K562 (cell line): ENCODE data around the gene CBFA2T2. TPM values are rescaled to one million over a fixed set of nuclear protein-coding genes. Genes with fewer than 3 reads are reported as not detected.

Experiments
- DMBX1 ChIP-seq: fragments of 250-450 bp; sonication (Bioruptor Pico); IDR thresholded peaks from 2 replicates; pipeline ENCODE4 v1.8.0; 2022; ENCODE audit warnings: inconsistent platforms, mild to moderate bottlenecking, moderate library complexity, borderline replicate concordance
- HEY1 ChIP-seq: fragments of 250-450 bp; sonication (Bioruptor Pico); IDR thresholded peaks from 2 replicates; pipeline ENCODE4 v1.5.0; 2020; ENCODE audit warnings: mild to moderate bottlenecking, moderate library complexity, borderline replicate concordance
- KDM1A ChIP-seq, 2 experiments: fragments of 450-650 bp; IDR thresholded peaks; 2 replicates each; pipeline ENCODE4 v1.6.1; 2016; ENCODE audit warnings: mild to moderate bottlenecking in 2 of 2
- L3MBTL2 ChIP-seq: fragments of 450-650 bp; IDR thresholded peaks from 2 replicates; pipeline ENCODE4 v1.6.1; 2016; ENCODE audit warnings: mild to moderate bottlenecking, moderate library complexity
- LEF1 ChIP-seq: fragments of 450-650 bp; IDR thresholded peaks from 2 replicates; pipeline ENCODE4 v1.6.1; 2016; ENCODE audit warnings: mild to moderate bottlenecking
- MAFG ChIP-seq: fragments of 450-650 bp; conservative IDR thresholded peaks from 2 replicates; pipeline ENCODE4 v1.6.1; 2016; ENCODE audit warnings: missing genetic modification characterization, missing compliant biosample characterization
- MED1 ChIP-seq: sonication (generic); formaldehyde crosslinking; IDR thresholded peaks from 2 replicates; pipeline ENCODE4 v1.8.1; 2023; ENCODE audit warnings: missing genetic modification reagents, borderline replicate concordance
- MEF2A ChIP-seq: IDR thresholded peaks from 2 replicates; pipeline ENCODE4 v1.6.1; 2011; ENCODE audit warnings: low read depth, mild to moderate bottlenecking, low read length, moderate library complexity; ENCODE audit not compliant: control insufficient read depth
- MXI1 ChIP-seq: IDR thresholded peaks from 2 replicates; pipeline ENCODE4 v1.6.1; 2011; ENCODE audit warnings: low read depth, mild to moderate bottlenecking, improper control_type of control experiment, low read length
- POLR2A ChIP-seq: fragments of 450-650 bp; conservative IDR thresholded peaks from 2 replicates; pipeline ENCODE4 v1.6.1; 2016
- PYGO2 ChIP-seq: fragments of 450-650 bp; IDR thresholded peaks from 2 replicates; pipeline ENCODE4 v1.6.1; 2016; ENCODE audit warnings: mild to moderate bottlenecking, missing genetic modification characterization, moderate library complexity, missing compliant biosample characterization
- SMAD1 ChIP-seq: fragments of 150-350 bp; IDR thresholded peaks from 2 replicates; pipeline ENCODE4 v1.6.1; 2014; ENCODE audit warnings: low read length, low read depth; ENCODE audit not compliant: partially characterized antibody
- SP2 ChIP-seq: IDR thresholded peaks from 2 replicates; pipeline ENCODE4 v1.6.1; 2011; ENCODE audit warnings: mild to moderate bottlenecking, low read depth, low read length, moderate library complexity; ENCODE audit not compliant: poor library complexity, severe bottlenecking; ENCODE audit errors: extremely low read depth
- SPI1 ChIP-seq: IDR thresholded peaks from 2 replicates; pipeline ENCODE4 v1.6.1; 2011; ENCODE audit warnings: low read depth, low read length, control low read depth, borderline replicate concordance
- SRSF7 ChIP-seq: fragments of 200-400 bp; formaldehyde crosslinking; optimal IDR thresholded peaks from 2 replicates; pipeline ENCODE3; 2017; ENCODE audit warnings: mild to moderate bottlenecking, low read depth, low read length
- THRB ChIP-seq: fragments of 450-650 bp; formaldehyde crosslinking; conservative IDR thresholded peaks from 2 replicates; pipeline ENCODE4 v1.4.0; 2022; ENCODE audit warnings: mild to moderate bottlenecking, missing genetic modification characterization
- ZC3H8 ChIP-seq: fragments of 450-650 bp; IDR thresholded peaks from 2 replicates; pipeline ENCODE4 v1.6.1; 2017
- ZNF174 ChIP-seq: fragments of 250-450 bp; sonication (Bioruptor Pico); IDR thresholded peaks from 2 replicates; pipeline ENCODE4 v1.4.0; 2020; ENCODE audit warnings: mild to moderate bottlenecking
- ZNF175 ChIP-seq: fragments of 200-800 bp; sonication (Bioruptor generic); IDR thresholded peaks from 2 replicates; pipeline ENCODE4 v1.6.1; 2016; ENCODE audit warnings: low read depth, mild to moderate bottlenecking, missing genetic modification characterization, missing compliant biosample characterization
- polyA plus RNA-seq, 8 experiments: library from polyadenylated mRNA; depleted of rRNA in 4 of 8; stranded (reverse) in 5 of 8; unstranded in 3 of 8; fragments of >200 nt; fragmentation: Nextera tagmentation in 2 of 8; fragmentation: Illumina TruSeq in 1 of 8; extraction: Ambion mirVana in 2 of 8; extraction: Trizol in 1 of 8; gene quantifications; 2 replicates each; pipeline versions ENCODE4 v1.2.1 to v1.2.3, GENCODE V29; 2011 to 2014; ENCODE audit warnings: inconsistent platforms in 1 of 8, missing spikeins in 1 of 8
- total RNA-seq, 7 experiments: library from RNA; depleted of rRNA in 6 of 7; stranded (reverse); fragments of >200 nt in 6 of 7; fragmentation: Illumina TruSeq in 2 of 7; extraction: Trizol in 2 of 7; gene quantifications; 2 replicates each; pipeline versions ENCODE4 v1.2.1 to v1.2.3, GENCODE V29; 2011 to 2021; ENCODE audit warnings: low replicate concordance in 1 of 7
- TF ChIP-seq, protein P1 (sequence below): IDR thresholded peaks from 2 replicates; pipeline ENCODE4 v1.6.1; 2011; ENCODE audit warnings: borderline replicate concordance, low read depth, mild to moderate bottlenecking, moderate library complexity, low read length; ENCODE audit not compliant: insufficient read depth, poor library complexity, severe bottlenecking
- TF ChIP-seq, protein P2 (sequence below): fragments of 450-650 bp; formaldehyde crosslinking; IDR thresholded peaks from 2 replicates; pipeline ENCODE4 v1.4.0; 2022; ENCODE audit warnings: missing genetic modification characterization
- TF ChIP-seq, protein P3 (sequence below): fragments of 450-650 bp; formaldehyde crosslinking; IDR thresholded peaks from 2 replicates; pipeline ENCODE4 v1.4.0; 2020; ENCODE audit warnings: mild to moderate bottlenecking, mixed read lengths

The CBFA2T2 gene
- total and polyA plus RNA-seq, 9 of the 15 experiments (the other 6 are each of a cell fraction or from before 2014, with no cell fraction given) = 0.27 to 9.6 (median 5.8) TPM

DNA sequence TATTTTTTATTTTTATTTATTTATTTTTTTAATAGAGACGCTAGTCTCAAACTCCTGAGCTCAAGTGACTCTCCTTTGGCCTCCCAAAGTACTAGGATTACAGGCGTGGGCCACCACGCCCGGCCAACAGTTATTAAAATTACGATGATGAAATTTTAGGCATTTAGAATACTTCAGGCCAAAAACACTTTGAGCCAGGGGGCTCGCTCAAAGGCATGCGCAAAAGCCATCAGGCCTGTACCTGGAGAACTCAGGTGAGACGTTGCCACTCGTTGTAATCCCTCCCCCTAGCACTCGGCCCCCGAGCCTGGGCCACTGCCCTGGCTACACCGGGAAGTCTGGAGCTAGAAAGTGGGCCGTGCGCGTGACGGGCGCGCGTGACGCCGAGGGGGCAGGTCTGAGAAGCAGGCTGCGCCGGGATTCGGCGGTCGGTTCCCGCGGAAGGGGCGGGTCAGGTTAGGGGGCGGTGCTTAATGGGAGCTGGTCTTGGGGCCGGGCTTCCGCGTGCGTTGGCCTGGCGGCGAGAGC lies 337 bp upstream of the CBFA2T2 start (continued):
- TF ChIP-seq, protein P1, sequence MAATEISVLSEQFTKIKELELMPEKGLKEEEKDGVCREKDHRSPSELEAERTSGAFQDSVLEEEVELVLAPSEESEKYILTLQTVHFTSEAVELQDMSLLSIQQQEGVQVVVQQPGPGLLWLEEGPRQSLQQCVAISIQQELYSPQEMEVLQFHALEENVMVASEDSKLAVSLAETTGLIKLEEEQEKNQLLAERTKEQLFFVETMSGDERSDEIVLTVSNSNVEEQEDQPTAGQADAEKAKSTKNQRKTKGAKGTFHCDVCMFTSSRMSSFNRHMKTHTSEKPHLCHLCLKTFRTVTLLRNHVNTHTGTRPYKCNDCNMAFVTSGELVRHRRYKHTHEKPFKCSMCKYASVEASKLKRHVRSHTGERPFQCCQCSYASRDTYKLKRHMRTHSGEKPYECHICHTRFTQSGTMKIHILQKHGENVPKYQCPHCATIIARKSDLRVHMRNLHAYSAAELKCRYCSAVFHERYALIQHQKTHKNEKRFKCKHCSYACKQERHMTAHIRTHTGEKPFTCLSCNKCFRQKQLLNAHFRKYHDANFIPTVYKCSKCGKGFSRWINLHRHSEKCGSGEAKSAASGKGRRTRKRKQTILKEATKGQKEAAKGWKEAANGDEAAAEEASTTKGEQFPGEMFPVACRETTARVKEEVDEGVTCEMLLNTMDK = no peak
- no peak for TF ChIP-seq ZC3H8
- TF ChIP-seq MAFG (tag) = no peak
- peak; percentile 93 for TF ChIP-seq POLR2A
- 0 out of 2 replicates have a peak, but pooled peaks have one; percentile 20 for TF ChIP-seq LEF1
- no peak for TF ChIP-seq PYGO2 (tag)
- TF ChIP-seq MEF2A = no peak
- no peak for TF ChIP-seq ZNF174
- TF ChIP-seq KDM1A (IDR thresholded peaks at IDR 0.05) = no peak
- TF ChIP-seq THRB (CRISPR knock-in tag) = no peak
- TF ChIP-seq L3MBTL2 = peak; percentile 87
- TF ChIP-seq SP2 = no peak
- no peak for TF ChIP-seq SRSF7
- TF ChIP-seq ZNF175 (CRISPR knock-in tag) = no peak
- TF ChIP-seq, protein P2, sequence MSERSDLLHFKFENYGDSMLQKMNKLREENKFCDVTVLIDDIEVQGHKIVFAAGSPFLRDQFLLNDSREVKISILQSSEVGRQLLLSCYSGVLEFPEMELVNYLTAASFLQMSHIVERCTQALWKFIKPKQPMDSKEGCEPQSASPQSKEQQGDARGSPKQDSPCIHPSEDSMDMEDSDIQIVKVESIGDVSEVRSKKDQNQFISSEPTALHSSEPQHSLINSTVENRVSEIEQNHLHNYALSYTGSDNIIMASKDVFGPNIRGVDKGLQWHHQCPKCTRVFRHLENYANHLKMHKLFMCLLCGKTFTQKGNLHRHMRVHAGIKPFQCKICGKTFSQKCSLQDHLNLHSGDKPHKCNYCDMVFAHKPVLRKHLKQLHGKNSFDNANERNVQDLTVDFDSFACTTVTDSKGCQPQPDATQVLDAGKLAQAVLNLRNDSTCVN = no peak
- TF ChIP-seq, protein P3, sequence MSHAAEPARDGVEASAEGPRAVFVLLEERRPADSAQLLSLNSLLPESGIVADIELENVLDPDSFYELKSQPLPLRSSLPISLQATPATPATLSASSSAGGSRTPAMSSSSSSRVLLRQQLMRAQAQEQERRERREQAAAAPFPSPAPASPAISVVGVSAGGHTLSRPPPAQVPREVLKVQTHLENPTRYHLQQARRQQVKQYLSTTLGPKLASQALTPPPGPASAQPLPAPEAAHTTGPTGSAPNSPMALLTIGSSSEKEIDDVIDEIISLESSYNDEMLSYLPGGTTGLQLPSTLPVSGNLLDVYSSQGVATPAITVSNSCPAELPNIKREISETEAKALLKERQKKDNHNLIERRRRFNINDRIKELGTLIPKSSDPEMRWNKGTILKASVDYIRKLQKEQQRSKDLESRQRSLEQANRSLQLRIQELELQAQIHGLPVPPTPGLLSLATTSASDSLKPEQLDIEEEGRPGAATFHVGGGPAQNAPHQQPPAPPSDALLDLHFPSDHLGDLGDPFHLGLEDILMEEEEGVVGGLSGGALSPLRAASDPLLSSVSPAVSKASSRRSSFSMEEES (CRISPR knock-in tag) = peak; percentile 46
- TF ChIP-seq DMBX1 (CRISPR knock-in tag) = peak; percentile 77; the same call in 1 of the 2 replicates
- peak; percentile 7; the same call in 1 of the 2 replicates for TF ChIP-seq SPI1
- peak; percentile 20 for TF ChIP-seq SMAD1
- TF ChIP-seq HEY1 (CRISPR knock-in tag) = peak; percentile 10; the same call in 1 of the 2 replicates
- TF ChIP-seq MXI1 = no peak
- no peak for TF ChIP-seq MED1
